ENCODE measurements around the gene KDM1A. TPM values are rescaled to one million over a fixed set of nuclear protein-coding genes. Genes with fewer than 3 reads are reported as not detected.
A peak's percentile ranks its signal among the peaks of the same experiment; 100 is the strongest.

Gene KDM1A
- total RNA-seq, 1 donor from 2014 or later: 75.4 TPM

GRCh38 chr1:23066075-23066474 lies 46.8 kb downstream of the KDM1A start:
- DNase-seq (ENCODE audit: low read depth): no peak

DNA sequence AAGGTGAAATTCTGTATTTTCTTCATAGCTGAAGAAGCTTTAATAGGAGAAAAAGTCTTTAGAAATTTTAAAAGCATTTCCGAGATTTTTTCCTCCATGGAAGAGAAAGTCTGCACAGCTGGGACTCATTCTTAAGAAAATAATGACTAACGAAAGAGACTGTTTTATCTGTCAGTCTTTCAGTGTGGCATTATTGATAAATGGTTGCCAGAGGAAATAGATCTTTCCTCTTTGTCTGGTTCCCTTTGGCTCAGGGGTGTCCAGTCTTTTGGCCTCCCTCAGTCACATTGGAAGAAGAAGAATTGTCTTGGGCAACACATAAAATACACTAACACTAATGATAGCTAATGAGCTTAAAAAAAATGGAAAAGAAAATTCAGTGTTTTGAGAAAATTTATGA lies 49.9 kb downstream of the KDM1A start:
- no peak for DNase-seq (ENCODE audit: low read depth)

GRCh38 chr1:23069675-23070074 lies 50.4 kb downstream of the KDM1A start:
- DNase-seq (ENCODE audit: low read depth): no peak

GRCh38 chr1:23074012-23074411 lies 54.7 kb downstream of the KDM1A start:
- no peak for DNase-seq (ENCODE audit: low read depth)

GRCh38 chr1:23079025-23079424 lies 59.8 kb downstream of the KDM1A start:
- peak; percentile 37 for DNase-seq (ENCODE audit: low read depth)

DNA sequence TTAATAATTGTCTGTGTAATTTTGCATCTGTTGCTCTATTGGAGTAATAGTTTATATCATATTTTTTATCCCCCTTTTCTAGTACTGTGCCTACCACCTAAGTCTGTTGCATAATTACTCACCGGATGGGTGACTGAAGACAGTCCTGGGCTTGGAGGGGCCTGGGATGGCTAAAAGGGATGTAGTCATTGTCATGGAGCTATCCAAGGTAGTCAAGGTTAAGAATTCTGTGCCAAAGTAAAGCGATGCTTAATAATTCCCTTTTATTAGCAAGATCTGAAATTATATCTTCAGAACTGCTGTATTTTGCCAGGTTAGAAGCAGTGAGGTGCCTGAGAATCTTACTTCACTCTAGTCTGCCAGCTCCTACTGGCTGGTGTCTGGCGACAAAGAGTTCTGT lies 61.6 kb downstream of the KDM1A start:
- no peak for DNase-seq (ENCODE audit: low read depth)

DNA sequence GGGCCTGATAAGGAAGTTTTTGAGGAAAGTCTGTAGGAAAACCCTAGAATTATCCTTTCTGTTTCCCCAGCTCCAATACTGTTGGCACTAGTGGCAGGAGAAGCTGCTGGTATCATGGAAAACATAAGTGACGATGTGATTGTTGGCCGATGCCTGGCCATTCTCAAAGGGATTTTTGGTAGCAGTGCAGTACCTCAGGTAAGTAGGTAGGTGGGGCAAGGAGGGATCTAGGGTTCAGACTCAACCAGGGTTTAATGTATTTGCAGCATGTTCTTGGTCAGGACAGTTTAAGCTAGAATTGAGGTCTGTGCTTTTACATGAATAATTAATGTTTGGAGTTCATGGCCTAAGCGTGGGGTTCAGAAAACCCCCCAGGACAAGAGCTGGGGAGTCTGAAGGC lies 62.1 kb downstream of the KDM1A start:
- no peak for DNase-seq (ENCODE audit: low read depth)

DNA sequence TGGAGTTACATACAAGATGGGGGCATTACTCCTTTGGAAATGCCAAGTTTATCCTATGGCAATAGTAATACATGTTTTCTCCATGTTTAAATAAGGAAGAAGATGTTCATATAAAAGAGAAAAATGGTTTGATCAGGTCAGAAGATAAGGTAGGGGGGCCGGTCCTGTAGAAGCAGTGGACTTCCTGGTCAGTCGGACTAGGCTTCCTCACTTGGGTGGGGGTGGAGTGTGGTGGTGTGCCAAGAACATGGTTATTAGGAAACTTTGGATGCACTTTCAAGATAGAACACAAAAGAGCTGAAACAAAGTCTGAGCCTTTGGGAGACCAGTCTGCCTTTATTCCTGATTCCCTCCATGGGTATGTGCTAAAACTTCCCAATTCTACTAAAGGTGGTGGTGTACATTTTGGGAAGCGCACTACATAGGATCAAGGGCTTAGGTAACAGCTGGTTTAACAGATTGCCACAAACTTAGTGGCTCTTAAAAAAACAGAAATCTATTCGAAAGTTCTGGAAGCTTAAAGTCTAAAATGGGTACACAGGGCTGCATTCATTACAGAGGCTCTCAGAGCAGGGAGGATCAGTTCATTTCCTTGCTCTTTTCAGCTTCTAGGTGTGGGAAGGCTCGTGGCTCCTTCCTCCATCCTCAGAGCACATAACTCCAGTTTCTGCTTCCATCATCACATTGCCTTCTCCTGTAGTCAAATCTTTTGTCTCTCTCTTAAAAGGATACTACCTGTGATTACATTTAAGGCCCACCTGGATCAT lies 64.6 kb downstream of the KDM1A start:
- DNase-seq (ENCODE audit: low read depth): no peak

GRCh38 chr1:23084880-23085279 lies 65.6 kb downstream of the KDM1A start:
- DNase-seq (ENCODE audit: low read depth): no peak

GRCh38 chr1:23085696-23086095 lies 66.4 kb downstream of the KDM1A start:
- DNase-seq (ENCODE audit: low read depth): no peak

- no peak for DNase-seq (ENCODE audit: low read depth)
Observed at GRCh38 chr1:23088027-23088426, 68.8 kb downstream of the KDM1A start.

DNA sequence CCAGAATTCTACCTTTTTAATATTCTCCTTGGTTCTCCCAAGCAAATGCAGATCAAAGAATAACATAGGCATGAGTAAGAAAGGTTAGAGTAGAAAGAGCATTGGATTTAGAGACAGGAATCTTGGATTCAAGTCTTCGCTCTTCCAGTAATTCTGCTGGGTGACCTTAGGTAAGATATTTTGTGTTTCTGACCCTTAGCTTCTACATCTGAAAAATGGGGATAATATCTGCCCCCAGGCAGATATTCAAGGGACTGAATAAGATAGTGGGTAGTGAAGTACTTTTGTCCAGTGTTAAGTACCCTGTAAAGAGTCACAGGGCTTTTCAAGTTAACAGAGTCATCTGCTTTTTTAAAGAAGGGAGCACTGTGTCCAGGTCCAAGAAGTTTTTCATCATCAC lies 70.8 kb downstream of the KDM1A start:
- DNase-seq (ENCODE audit: low read depth): no peak

DNA sequence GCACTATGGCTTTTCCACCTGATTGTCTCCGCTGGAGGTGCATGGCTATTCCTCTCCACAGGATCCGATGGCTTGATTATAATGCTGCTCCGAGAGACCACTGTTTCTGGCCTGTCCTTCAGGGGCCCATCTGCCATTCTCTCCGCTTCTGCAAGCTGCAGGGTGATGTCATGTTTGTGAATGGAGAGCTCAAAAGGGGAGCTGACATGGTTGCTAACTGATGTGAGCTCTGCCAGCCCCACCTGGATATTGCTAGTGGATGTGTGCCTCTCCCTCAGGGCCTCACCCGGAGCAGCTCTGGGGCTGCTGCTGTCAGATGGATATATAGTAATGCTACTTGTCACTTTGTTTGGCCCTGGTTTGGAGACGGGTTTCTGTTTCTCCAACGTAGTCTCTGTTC lies 72.3 kb downstream of the KDM1A start:
- no peak for DNase-seq (ENCODE audit: low read depth)

- no peak for DNase-seq (ENCODE audit: low read depth)
Observed at GRCh38 chr1:23092447-23092846, 73.2 kb downstream of the KDM1A start.

- DNase-seq (ENCODE audit: low read depth): no peak
Observed at GRCh38 chr1:23097316-23097715, 78.0 kb downstream of the KDM1A start.

- DNase-seq (ENCODE audit: low read depth): peak; percentile 83
Observed at GRCh38 chr1:23098463-23099170, 79.3 kb downstream of the KDM1A start.

- no peak for DNase-seq (ENCODE audit: low read depth)
Observed at GRCh38 chr1:23099171-23099536, 79.9 kb downstream of the KDM1A start.

- peak; percentile 94 for DNase-seq (ENCODE audit: low read depth)
Observed at GRCh38 chr1:23100074-23100748, 80.9 kb downstream of the KDM1A start.

DNA sequence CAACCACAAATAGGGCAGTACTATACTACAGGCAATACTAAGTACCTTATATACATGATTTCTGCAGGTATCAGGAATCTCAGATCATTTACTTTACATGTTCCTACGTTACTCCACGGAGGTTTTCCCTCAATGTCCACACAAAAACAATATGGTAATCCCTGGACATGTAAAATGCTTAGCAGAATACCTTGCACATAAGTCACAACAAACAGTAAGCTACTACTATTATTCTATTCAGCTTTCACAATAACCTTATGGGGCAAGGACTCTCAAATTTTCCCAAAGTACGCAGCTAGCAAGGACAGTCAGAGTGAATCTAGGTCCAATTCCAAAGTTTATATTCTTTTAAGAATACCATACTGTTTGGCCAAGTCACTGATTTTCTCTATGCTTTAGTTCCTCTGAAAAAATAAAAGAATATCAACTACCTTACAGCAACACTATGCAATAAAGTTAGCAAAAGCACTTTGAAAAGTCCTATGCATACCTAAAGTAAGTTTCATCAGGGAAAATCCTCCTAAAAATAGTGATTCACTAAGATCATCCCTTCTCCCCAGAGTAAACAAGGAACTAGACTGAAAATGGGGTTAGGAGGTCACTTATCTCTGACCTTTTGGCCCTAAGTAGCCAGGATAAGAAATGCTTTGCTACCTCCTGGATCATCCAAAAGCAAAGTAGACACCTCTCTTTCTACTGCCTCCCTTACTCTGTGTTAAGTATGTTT lies 82.0 kb downstream of the KDM1A start:
- no peak for DNase-seq (ENCODE audit: low read depth)

DNA sequence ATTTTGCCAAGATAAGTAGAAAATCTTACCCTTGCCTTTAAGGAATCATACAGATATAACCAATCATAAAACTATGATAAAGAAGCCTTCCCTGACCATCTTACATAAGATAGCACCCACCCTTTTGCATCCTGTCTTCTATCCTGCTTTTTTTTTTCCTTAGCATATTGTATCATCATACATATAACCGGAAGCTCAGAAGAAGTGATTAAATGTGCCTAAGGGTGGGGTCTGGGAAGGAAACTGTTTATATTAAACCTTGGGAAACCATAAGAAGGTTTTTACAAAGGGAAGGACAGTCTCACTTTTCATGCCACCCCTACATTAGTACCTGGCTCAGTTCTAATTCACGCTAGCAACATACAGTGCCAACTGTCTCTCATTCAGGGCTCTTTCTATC lies 82.6 kb downstream of the KDM1A start:
- no peak for DNase-seq (ENCODE audit: low read depth)

DNA sequence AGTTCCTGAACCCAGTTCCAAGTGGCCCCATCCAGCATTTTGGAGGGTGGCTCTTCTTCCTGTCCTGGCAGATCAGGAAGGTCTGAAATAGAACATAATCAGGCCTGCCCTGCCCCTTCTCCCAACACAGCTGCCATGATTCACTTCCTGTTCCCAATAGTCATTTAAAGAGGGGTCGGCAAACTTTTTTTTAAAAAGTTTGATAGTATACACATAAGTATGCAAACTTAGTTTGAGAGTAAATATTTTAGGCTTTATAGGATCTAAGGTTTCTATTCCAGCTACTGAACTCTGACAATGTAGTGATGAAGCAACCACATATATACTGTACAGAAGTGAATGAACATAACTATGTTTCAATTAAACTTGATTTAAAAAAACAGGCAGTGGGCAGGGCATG lies 83.0 kb downstream of the KDM1A start:
- DNase-seq (ENCODE audit: low read depth): peak; percentile 60

Measured in myocyte (in vitro differentiated cells).